ENCODE measurements around the gene ZC3HAV1L.

The ZC3HAV1L gene

GRCh38 chr7:139023076-139023475 is 12.8 kb downstream of the ZC3HAV1L start:
- no peak for ATAC-seq (replicated peaks)
- no peaks in the 10 kb centered on the region for H3K27me3 Mint-ChIP-seq
- H3K36me3 Mint-ChIP-seq = peaks cover 38 to 42% of the 10 kb centered on the region in 2 donors
- no peaks in the 10 kb centered on the region for H3K9me3 Mint-ChIP-seq
- H3K4me1 Mint-ChIP-seq = no peaks in the 10 kb centered on the region
- no peak overlapping the region for H3K27ac Mint-ChIP-seq
- H3K4me3 Mint-ChIP-seq = no peak overlapping the region
- no peak for DNase-seq

- DNase-seq = no peak
- Mint-ChIP-seq H3K27me3 (no peaks in the 10 kb centered on the region), H3K4me1 (peaks cover 0 to under 1% of the 10 kb centered on the region in 2 donors), H3K36me3 (peaks cover 35 to 38% of the 10 kb centered on the region in 2 donors), H3K9me3 (no peaks in the 10 kb centered on the region), H3K4me3 (no peak overlapping the region), H3K27ac (no peak overlapping the region)
- ATAC-seq (replicated peaks) = no peak
These were observed 13.6 kb downstream of the ZC3HAV1L start for GRCh38 chr7:139022286-139022685.

DNA sequence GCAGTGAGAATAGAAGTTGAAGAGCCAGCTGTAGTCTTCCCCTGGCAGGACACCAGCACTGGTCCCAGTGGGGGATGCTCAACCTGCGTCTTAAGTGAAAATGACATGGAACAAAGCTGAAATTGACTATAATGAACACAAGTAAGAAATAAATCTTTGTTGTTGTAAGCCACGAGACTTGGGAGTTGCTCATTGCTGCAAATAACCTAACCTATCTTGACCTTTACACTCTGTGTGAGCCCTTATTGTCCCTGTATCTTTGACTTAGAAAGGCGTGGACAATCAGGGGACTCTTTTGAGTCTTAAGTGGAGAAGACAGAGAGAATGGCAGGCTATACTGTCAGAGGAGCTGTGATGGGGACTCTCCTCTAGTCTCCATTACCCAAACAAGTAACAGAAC is 16.9 kb downstream of the ZC3HAV1L start:
- Mint-ChIP-seq H3K27me3 (no peaks in the 10 kb centered on the region), H3K27ac (no peak overlapping the region), H3K4me1 (peaks cover 0 to 7% of the 10 kb centered on the region in 2 donors), H3K36me3 (peaks cover 19 to 21% of the 10 kb centered on the region in 2 donors), H3K9me3 (no peaks in the 10 kb centered on the region), H3K4me3 (no peak overlapping the region)
- ATAC-seq (replicated peaks) (no peak), DNase-seq (no peak)

GRCh38 chr7:139016931-139017511 is 18.8 kb downstream of the ZC3HAV1L start:
- ATAC-seq (replicated peaks) (peak; percentile 83 to 93), DNase-seq (peak; percentile 26)
- Mint-ChIP-seq H3K9me3 (no peaks in the 10 kb centered on the region), H3K4me3 (no peak overlapping the region), H3K36me3 (peaks cover 4 to 6% of the 10 kb centered on the region in 2 donors), H3K27ac (no peak overlapping the region), H3K4me1 (peaks cover 0 to 7% of the 10 kb centered on the region in 2 donors), H3K27me3 (peaks cover 0 to 4% of the 10 kb centered on the region in 2 donors)

DNA sequence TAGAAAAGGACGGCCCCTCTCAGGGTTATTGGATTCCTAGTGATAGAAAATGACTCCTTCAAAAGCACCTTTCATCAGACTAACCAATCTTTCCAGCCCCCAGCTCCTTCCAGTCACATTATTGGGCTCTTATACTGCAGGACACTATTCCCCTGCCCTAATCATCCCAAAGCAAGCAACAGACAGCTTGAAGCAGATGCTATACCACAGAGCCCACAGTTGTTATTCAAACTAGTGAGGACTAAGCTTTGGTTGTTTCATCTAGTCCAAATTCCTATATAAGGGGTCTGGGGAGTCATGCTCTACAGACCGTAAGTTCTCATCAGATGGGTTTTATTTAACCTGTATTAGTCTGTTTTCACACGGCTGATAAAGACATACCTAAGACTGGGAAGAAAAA is 24.5 kb downstream of the ZC3HAV1L start:
- Mint-ChIP-seq H3K36me3 (no peaks in the 10 kb centered on the region), H3K4me1 (no peaks in the 10 kb centered on the region), H3K27ac (no peak overlapping the region), H3K4me3 (no peak overlapping the region), H3K27me3 (peaks cover 0 to 8% of the 10 kb centered on the region in 2 donors), H3K9me3 (peaks cover 0 to 2% of the 10 kb centered on the region in 2 donors)
- ATAC-seq (replicated peaks) = no peak
- no peak for DNase-seq

GRCh38 chr7:139004321-139005090 is 31.3 kb downstream of the ZC3HAV1L start:
- Mint-ChIP-seq H3K9me3 (peaks cover 8 to 11% of the 10 kb centered on the region in 2 donors), H3K27me3 (peaks cover 9 to 10% of the 10 kb centered on the region in 2 donors)

GRCh38 chr7:138999414-138999813 is 36.4 kb downstream of the ZC3HAV1L start:
- H3K27ac Mint-ChIP-seq = no peak overlapping the region
- H3K27me3 Mint-ChIP-seq = peaks cover 7 to 9% of the 10 kb centered on the region in 2 donors
- DNase-seq (no peak), ATAC-seq (replicated peaks) (no peak)
- no peaks in the 10 kb centered on the region for H3K4me1 Mint-ChIP-seq
- peaks cover 0 to 7% of the 10 kb centered on the region in 2 donors for H3K9me3 Mint-ChIP-seq
- H3K36me3 Mint-ChIP-seq = peaks cover 0 to 3% of the 10 kb centered on the region in 2 donors
- H3K4me3 Mint-ChIP-seq = no peak overlapping the region

More at GRCh38 chr7:139004321-139005090, 31.3 kb downstream of the ZC3HAV1L start:
- no peaks in the 10 kb centered on the region for H3K4me1 Mint-ChIP-seq
- ATAC-seq (replicated peaks) (no peak), DNase-seq (no peak)
- H3K4me3 Mint-ChIP-seq = no peak overlapping the region
- H3K36me3 Mint-ChIP-seq = peaks cover 0 to 3% of the 10 kb centered on the region in 2 donors
- H3K27ac Mint-ChIP-seq = no peak overlapping the region

DNA sequence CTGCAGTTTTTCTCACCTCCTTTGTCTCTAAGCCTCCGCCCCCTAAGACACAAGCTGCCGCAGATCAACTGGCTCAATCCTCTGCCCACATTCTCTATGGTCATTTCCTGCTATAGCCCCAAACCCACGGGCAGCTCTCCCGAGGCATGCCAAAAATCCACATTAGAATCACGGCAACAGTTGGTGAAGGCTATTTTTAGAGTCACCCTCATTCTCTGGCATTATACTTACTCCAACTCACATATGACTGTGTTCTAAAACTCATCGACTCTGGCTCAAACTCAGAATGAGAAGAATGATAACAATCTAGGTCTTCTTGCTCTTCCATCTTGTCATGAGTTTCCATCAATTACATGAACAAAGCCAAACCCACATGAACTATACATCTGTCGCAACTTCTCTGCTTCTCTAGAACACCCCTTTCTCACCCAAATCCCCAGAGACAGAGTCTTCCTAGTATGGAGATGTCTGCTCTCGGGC is 43.8 kb downstream of the ZC3HAV1L start:
- Mint-ChIP-seq H3K27me3 (peaks cover 22 to 24% of the 10 kb centered on the region in 2 donors), H3K4me3 (no peak overlapping the region), H3K4me1 (no peaks in the 10 kb centered on the region), H3K9me3 (no peaks in the 10 kb centered on the region), H3K36me3 (no peaks in the 10 kb centered on the region), H3K27ac (no peak overlapping the region)
- no peak for ATAC-seq (replicated peaks)
- DNase-seq = no peak

DNA sequence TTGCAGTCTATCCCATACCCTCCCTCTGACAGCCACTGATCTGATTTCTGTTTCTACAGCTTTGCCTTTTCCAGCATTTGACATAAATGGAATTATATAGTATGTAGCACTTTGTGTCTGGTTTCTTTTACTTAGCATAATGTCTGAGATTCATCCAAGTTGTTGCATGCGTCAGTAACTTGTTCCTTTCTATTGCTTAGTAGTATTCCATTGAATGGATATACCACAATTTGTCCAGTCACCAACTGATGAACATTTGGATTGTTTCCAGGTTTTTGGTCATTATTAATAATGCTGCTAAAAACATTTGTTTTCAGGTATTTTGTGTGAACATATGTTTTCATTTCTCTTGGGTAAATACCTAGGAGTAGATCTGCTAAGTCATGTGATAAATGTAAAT is 48.2 kb downstream of the ZC3HAV1L start:
- Mint-ChIP-seq H3K27ac (no peak overlapping the region), H3K27me3 (peaks cover 22 to 29% of the 10 kb centered on the region in 2 donors), H3K36me3 (no peaks in the 10 kb centered on the region), H3K9me3 (no peaks in the 10 kb centered on the region), H3K4me1 (no peaks in the 10 kb centered on the region), H3K4me3 (no peak overlapping the region)
- DNase-seq (no peak), ATAC-seq (replicated peaks) (no peak)

- Mint-ChIP-seq H3K36me3 (no peaks in the 10 kb centered on the region), H3K4me1 (peaks cover 4 to 15% of the 10 kb centered on the region in 2 donors), H3K9me3 (no peaks in the 10 kb centered on the region), H3K27ac (no peak overlapping the region), H3K27me3 (peaks cover 37 to 47% of the 10 kb centered on the region in 2 donors), H3K4me3 (peak overlapping the region; percentile 68 to 78)
- no peak for DNase-seq
- ATAC-seq (replicated peaks) = no peak
These were observed 53.6 kb downstream of the ZC3HAV1L start for GRCh38 chr7:138982204-138982623.

DNA sequence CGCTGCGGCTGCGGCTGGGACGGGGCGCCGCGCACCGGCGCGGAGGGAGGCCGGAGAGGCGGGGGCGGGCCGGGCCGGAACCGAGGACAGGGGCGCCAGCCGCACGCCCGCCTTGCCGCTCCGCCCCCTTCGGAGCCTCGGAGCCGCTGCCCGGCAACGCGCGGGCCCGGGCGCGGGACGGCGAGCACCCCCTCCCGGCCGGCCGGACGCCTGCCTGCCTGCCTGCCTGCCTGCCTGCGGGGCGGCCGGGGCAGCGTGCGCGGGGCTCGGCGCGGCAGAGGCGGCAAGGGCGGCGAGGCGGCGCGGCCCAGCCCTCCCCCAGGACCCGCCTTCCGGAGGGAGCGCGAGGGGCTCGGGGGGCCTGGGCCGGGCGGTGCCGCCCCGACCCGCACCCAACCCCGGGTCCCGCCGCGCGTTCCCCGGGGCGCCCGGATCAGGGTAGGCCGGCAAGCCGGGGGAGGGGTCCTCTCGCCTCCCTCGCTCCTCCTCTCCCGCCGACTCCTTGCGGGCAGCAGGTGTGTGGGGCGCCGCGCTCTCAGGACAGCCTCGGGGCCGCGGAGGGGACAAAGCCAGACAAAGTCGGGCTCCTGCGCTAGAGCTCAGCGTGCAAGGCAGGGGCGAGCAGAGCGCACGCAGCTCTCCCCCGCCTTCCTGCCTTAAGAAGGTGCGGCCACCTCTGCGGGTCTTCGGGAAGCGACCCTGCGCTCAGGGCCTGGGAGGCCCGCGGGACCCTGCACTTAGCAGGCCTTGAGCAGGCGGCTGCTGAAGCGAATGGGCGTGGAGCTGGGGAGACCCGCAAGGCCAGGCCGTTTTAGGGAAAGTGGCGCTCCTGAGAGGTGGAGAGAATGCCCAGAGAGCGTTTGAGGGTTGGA is 54.3 kb downstream of the ZC3HAV1L start, which contains the start of gene KIAA1549:
Gene KIAA1549 (minus strand): TSS at position 58 of the 872 bp plus-strand sequence. CDS start 120 bp downstream, outside the sequence.
- H3K36me3 Mint-ChIP-seq = no peaks in the 10 kb centered on the region
- H3K27ac Mint-ChIP-seq = peak within 1 kb of the TSS; percentile 79
- peak; percentile 38 for DNase-seq
- H3K9me3 Mint-ChIP-seq = no peaks in the 10 kb centered on the region
- peak within 1 kb of the TSS; percentile 90 to 94 for H3K4me3 Mint-ChIP-seq
- peaks cover 37 to 47% of the 10 kb centered on the region in 2 donors for H3K27me3 Mint-ChIP-seq
- peaks cover 4 to 15% of the 10 kb centered on the region in 2 donors for H3K4me1 Mint-ChIP-seq
- ATAC-seq (replicated peaks) = peak; percentile 88 to 91

DNA sequence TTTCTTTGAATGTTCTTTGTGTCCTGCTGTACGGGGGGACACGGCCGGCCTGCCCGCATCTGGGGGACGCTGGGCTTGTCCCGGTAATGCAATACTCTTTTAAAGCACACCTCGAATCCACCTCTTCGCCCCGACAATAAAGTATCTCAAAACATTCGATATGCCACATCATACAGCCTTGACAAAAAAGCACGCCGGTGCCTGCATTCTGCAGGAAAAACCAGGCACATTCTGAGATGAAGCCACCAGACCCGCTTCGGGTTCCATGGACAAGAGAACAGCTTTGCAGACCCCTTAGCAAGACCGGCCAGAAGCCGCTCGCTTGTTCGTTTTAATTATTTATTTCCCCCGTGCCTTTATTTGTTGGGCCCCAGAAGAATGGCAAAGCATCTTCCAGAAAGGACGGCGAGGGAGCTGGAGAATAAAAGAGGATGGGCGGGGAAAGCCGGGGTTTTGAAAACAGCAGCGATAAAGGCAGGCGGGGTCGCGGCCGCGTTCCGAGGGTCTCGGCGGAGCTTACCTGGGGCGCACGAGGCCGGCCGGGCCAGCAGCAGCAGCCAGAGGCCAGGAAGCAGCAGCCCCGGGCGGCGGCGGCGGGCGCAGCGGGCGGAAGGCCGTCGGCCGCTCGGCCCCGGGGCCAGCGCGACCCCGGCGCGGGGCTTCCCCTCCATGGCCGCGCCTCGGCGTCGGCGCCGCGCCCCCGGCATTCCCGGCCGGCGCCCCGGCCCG is 55.1 kb downstream of the ZC3HAV1L start:
- peak overlapping the region; percentile 79 for H3K27ac Mint-ChIP-seq

DNA sequence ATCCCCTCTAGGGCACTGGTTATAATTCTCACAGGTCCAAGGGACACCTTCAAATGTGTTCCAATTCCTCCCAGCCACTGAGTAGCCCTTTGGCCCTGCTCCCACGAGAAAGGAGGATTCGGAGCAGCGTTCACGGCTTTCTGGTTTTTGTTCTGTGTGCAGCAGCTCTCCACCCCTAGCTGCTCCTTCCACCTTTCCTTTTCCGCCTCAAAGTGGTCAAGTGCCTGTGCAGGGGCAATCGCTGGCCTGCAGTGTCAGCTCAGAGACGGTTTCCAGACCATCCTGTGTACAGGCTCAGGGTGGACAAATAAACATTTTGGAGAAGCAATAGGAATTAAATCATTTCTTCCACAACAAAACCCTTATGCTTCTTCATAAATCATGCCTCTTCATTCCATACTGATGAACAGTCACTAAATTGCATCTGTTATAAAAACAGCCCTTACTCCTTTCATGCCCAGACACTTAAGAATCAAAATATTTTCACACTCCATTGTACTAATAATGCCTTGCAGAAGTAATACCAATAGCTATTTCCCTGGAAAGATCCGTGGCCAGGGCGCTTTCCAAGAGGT is 55.8 kb downstream of the ZC3HAV1L start:
- no peak overlapping the region for H3K27ac Mint-ChIP-seq
- ATAC-seq (replicated peaks) (no peak), DNase-seq (no peak)
- no peaks in the 10 kb centered on the region for H3K9me3 Mint-ChIP-seq
- peaks cover 40 to 50% of the 10 kb centered on the region in 2 donors for H3K27me3 Mint-ChIP-seq
- peak overlapping the region; percentile 90 to 94 for H3K4me3 Mint-ChIP-seq
- no peaks in the 10 kb centered on the region for H3K36me3 Mint-ChIP-seq
- H3K4me1 Mint-ChIP-seq = peaks cover 4 to 15% of the 10 kb centered on the region in 2 donors

More for the DNA sequence above, 55.1 kb downstream of the ZC3HAV1L start:
- peak; percentile 44 to 56 for ATAC-seq (replicated peaks)
- Mint-ChIP-seq H3K4me3 (peak overlapping the region; percentile 90 to 94), H3K9me3 (no peaks in the 10 kb centered on the region), H3K36me3 (no peaks in the 10 kb centered on the region), H3K27me3 (peaks cover 37 to 47% of the 10 kb centered on the region in 2 donors), H3K4me1 (peaks cover 4 to 15% of the 10 kb centered on the region in 2 donors)
- no peak for DNase-seq
